GM13977 (cell line): Measurements from ENCODE around the gene SPRY4.
"Not testable (repeated sequence)": the region's sequence is repeated elsewhere in the genome, so short reads cannot be mapped to it uniquely, and the experiment has no call there.

Experiments
- DNase-seq: peaks from one replicate; pipeline ENCODE4 v3.0.0; 2012; ENCODE audit warnings: low spot score
- CTCF ChIP-seq: IDR thresholded peaks from 2 replicates; pipeline ENCODE4 v1.5.1; 2012; ENCODE audit warnings: mild to moderate bottlenecking, control low read depth; ENCODE audit not compliant: insufficient read depth; ENCODE audit errors: extremely low read depth, missing control alignments
- in situ Hi-C: fragments of 300-500 bp; cut with MboI; formaldehyde crosslinking; loops from one replicate; pipeline ENCODE4 v1.12.0; 2022; ENCODE audit warnings: low sequenced_read_pairs, low pct_unique_long_range_greater_than_20kb, mixed read lengths, inconsistent platforms; ENCODE audit not compliant: unreplicated experiment

The SPRY4 gene

GRCh38 chr5:142339781-142340180, 15.0 kb upstream of the SPRY4 start:
- TF ChIP-seq CTCF, result no peak
- no peak for DNase-seq
- in situ Hi-C loops, result no loop called here

- in situ Hi-C loops, result no loop called here
- TF ChIP-seq CTCF, result no peak
- no peak for DNase-seq
These were observed 9.7 kb upstream of the SPRY4 start for GRCh38 chr5:142334538-142334937.

- in situ Hi-C loops, DNase-seq: not testable (repeated sequence)
These were observed 8.9 kb upstream of the SPRY4 start for GRCh38 chr5:142333749-142334148.

- no peak for TF ChIP-seq CTCF
- in situ Hi-C loops, result no loop called here
- no peak for DNase-seq
These were observed 5.6 kb upstream of the SPRY4 start for GRCh38 chr5:142330444-142330843.

- no peak for TF ChIP-seq CTCF
- in situ Hi-C loops, result no loop called here
- DNase-seq, result no peak
These were observed 5.2 kb upstream of the SPRY4 start for GRCh38 chr5:142330026-142330425.

- DNase-seq, result no peak
- TF ChIP-seq CTCF, result no peak
- in situ Hi-C loops, result no loop called here
These were observed 2.5 kb upstream of the SPRY4 start for GRCh38 chr5:142327111-142327842.

- in situ Hi-C loops, result no loop called here
- no peak for TF ChIP-seq CTCF
- DNase-seq, result no peak
These were observed 1.7 kb upstream of the SPRY4 start for GRCh38 chr5:142326480-142326938.
